GM18909 (cell line): ENCODE measurements around the gene GDPD4.

Experiments used
- ATAC-seq: cut with Tn5 transposase; IDR thresholded peaks from one replicate; pipeline ENCODE4 v1.9.1; 2021; ENCODE audit warnings: mild to moderate bottlenecking; ENCODE audit not compliant: unreplicated experiment, poor library complexity

Gene GDPD4

GRCh38 chr11:77207618-77208313 is 93.7 kb downstream of the GDPD4 start:
- ATAC-seq, result no peak

DNA sequence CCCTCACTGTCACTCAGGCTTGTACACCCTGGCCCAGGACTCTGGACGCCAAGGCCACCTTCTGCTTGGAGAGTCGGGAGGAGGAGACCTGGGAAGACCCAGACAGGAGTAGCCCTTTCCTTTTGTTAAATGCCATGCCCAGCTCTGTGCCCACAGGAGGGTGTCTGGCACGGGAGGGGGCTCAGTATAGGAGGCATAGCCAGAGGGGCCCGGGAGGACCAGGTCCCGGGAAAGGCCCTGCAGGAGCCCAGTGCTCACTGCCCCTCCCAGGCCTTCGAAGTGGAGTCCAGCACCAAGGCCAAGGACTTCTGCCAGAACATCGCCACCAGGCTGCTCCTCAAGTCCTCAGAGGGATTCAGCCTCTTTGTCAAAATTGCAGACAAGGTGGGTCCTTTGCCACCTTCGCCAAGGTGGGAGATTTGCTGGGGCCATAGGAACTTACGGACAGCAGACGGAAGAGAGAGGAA is 94.4 kb downstream of the GDPD4 start:
- ATAC-seq, result no peak

- no peak for ATAC-seq
Measured at GRCh38 chr11:77206264-77207018, 95.0 kb downstream of the GDPD4 start.

- no peak for ATAC-seq
Measured at GRCh38 chr11:77205467-77206263, 95.8 kb downstream of the GDPD4 start.

- ATAC-seq, result no peak
Measured at GRCh38 chr11:77204754-77205466, 96.6 kb downstream of the GDPD4 start.

GRCh38 chr11:77203901-77204753 is 97.4 kb downstream of the GDPD4 start:
- no peak for ATAC-seq

GRCh38 chr11:77202941-77203900 is 98.3 kb downstream of the GDPD4 start:
- ATAC-seq, result no peak

- ATAC-seq, result no peak
Measured at GRCh38 chr11:77201991-77202841, 99.3 kb downstream of the GDPD4 start.

- ATAC-seq, result no peak
Measured at GRCh38 chr11:77201370-77201769, 100.1 kb downstream of the GDPD4 start.

GRCh38 chr11:77200351-77201268 is 100.9 kb downstream of the GDPD4 start:
- no peak for ATAC-seq

DNA sequence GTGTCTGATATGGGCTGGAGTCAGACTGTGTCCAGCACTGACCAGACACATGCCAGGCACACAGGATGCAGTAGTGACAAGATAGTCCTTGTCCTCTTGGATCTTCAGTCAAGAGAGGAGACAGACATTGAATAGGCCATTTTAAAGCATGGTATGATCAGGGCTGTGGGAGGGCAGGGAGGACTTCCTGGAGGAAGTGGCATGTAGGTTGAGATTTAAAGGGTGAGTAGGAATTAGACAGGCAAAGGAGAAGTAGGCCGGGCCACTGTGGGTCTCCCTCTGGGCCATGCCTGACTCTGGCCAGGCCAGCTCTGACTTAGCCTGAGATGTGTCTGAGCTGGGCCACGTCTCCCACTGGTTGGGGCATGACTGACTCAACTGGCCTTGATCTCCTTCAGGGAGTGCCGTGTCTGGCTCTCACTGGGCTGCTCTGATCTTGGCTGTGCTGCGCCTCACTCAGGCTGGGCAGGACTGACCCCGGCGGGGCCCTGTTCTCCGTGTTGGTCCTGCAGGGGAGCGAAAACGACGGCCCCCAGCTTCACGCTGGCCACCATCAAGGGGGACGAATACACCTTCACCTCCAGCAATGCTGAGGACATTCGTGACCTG is 102.2 kb downstream of the GDPD4 start:
- no peak for ATAC-seq

DNA sequence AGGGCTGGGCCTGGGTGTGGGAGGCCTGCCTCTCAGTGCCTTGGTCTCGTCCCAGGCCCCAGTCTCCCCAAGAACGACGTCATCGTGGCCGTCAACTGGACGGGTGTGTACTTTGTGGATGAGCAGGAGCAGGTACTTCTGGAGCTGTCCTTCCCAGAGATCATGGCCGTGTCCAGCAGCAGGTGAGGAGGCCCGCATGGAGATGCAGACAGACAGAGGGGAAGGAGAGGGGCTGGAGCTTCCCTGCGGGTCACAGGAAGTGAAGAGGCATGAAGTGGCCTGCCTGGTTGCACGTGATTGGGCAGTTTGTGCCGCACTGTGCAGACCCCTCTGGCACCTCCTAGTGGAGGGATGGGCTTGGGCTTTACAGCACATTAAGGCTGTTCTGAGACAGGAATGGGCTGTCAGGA is 103.0 kb downstream of the GDPD4 start:
- no peak for ATAC-seq

- no peak for ATAC-seq
Measured at GRCh38 chr11:77197626-77198320, 103.7 kb downstream of the GDPD4 start.

- no peak for ATAC-seq
Measured at GRCh38 chr11:77196961-77197360, 104.5 kb downstream of the GDPD4 start.

- no peak for ATAC-seq
Measured at GRCh38 chr11:77195071-77195755, 106.3 kb downstream of the GDPD4 start.
